ENCODE measurements around the gene UNC13A.

Gene UNC13A

GRCh38 chr19:17624314-17624991 is 63.7 kb downstream of the UNC13A start:
- DNase-seq, result no peak

- no peak for DNase-seq
These were observed 64.8 kb downstream of the UNC13A start for GRCh38 chr19:17623224-17623935.

- DNase-seq, result no peak
These were observed 67.5 kb downstream of the UNC13A start for GRCh38 chr19:17620696-17621095.

GRCh38 chr19:17618936-17619335 is 69.2 kb downstream of the UNC13A start:
- DNase-seq, result no peak

GRCh38 chr19:17618281-17618903 is 69.8 kb downstream of the UNC13A start:
- no peak for DNase-seq

DNA sequence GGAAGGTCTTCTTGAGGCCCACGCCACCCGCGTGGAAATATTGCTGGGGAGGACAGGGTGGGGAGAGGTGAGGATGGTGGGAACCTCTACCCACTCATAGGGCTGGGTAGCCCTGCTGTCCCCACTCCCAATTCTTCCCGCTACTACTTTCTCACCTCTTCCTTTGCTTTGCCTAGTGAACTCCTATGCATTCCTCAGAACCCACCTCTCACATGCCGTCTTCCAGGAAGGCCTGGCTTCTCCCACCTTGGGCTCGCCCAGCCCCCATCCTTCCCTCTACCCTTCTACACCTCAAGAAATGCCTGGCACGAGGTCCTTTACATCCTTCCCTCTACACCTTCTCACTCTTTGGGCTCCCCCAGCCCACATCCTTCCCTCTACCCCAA is 70.4 kb downstream of the UNC13A start:
- no peak for DNase-seq

GRCh38 chr19:17616961-17617806 is 71.0 kb downstream of the UNC13A start:
- no peak for DNase-seq

DNA sequence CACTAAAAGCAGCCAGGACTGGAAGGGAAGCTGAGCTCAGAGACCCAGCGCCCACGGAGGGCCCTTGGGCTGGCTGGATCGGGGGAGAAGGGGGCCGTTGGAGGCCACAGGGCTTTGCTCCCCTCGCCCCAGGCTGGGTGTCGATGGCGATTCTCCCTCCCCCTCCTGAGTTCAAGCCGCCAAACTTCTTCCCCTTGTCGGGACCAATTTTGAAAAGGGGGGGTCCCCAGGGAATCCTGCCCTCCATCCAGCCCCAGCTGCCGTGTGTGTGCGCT is 71.5 kb downstream of the UNC13A start:
- DNase-seq, result no peak

- DNase-seq, result no peak
These were observed 72.1 kb downstream of the UNC13A start for GRCh38 chr19:17615889-17616685.

- DNase-seq, result no peak
These were observed 73.7 kb downstream of the UNC13A start for GRCh38 chr19:17614476-17614875.

DNA sequence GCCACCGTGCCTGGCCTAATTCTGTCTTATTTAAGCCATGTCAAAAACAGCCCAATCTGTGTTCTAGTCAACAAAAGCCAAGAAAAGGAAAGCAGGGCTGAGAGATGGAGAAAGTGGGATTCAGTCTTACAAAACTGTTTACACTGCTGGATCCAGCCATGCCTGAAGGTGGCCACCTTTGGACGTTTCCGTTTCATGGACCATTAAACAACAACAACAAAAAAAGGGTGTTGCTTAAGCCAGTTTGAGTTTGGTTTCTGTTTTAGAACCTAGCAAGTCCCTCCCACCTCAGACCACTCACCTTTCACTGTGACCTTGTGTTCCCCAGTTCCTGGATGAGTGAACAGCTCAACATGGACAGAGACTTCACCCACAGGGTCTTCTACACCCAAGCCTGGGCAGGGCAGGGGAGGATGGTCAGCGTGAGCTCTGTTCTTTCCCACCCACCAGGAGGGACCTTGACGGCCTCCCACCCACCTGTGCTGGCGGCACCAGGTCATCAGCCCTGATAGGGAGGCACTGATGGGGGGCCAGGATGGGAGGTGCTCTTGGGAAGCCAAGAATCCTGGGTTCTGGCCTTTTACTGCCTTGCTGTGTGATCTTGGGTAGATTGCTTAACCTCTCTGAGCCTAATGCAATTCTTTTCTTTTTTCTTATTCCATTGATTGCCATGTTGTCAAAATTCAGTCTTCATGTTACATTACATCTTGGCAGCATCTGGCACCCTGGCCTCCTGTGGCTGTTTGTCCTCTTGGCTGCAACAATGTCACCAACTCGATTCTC is 76.5 kb downstream of the UNC13A start:
- DNase-seq, result no peak

DNA sequence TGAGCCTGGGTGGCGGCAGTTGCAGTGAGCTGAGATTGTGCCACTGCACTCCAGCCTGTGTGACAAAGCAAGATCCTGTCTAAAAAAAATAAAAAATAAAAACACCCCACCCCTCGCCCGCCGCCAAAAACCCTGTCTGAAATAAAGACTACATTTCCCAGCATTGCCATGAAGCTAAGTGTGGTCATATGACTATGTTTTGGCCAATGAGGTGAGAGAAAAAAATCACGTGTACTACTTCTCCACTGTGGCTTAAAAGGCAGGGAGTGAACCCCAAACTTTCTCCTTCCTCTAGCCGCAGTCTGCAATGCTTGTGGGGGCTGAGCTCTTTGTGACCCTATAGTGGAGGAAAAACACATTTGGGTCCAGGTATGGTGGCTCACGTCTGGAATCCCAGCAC is 77.8 kb downstream of the UNC13A start:
- DNase-seq, result no peak

DNA sequence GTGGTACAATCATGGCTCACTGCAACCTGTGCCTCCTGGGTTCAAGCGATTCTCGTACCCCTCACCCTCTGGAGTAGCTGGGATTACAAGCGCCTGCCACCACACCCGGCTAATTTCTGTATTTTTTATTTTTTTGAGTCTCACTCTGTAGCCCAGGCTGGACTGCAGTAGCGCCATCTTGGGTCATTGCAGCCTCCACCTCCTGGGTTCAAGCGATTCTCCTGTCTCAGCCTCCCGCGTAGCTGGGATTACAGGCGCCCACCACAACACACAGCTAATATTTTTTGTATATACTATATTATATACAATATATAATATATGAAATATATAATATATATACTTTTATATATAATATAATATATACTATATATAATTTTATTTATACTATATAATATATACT is 80.2 kb downstream of the UNC13A start:
- no peak for DNase-seq

DNA sequence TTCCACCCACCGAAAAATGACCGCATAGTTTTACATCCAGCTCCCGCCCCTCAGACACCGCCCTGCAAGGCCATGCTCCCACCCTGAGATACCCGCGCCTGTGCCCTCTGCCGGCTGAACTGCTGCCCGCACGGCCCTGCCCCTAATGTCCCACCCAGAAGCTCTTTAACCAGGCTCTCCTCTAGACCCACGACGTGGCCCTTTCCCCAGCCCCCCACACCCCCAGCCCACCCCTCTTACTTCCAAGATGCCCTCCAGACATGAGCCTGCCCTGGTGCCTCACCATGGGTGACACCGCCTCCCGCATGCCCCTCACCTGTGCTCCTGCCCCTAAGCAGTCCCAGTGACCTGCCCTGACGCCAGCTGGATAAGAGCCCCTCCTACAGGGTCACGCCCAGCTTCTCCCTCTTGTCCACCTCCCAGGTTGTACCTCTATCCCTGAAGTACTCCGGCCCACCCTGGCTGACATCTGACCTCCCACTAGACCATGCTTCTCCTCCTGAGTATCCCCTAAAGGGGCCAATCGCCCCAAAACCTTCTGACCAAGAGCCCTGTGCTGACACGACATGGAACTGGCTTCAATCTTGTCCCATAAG is 81.5 kb downstream of the UNC13A start:
- DNase-seq, result no peak

DNA sequence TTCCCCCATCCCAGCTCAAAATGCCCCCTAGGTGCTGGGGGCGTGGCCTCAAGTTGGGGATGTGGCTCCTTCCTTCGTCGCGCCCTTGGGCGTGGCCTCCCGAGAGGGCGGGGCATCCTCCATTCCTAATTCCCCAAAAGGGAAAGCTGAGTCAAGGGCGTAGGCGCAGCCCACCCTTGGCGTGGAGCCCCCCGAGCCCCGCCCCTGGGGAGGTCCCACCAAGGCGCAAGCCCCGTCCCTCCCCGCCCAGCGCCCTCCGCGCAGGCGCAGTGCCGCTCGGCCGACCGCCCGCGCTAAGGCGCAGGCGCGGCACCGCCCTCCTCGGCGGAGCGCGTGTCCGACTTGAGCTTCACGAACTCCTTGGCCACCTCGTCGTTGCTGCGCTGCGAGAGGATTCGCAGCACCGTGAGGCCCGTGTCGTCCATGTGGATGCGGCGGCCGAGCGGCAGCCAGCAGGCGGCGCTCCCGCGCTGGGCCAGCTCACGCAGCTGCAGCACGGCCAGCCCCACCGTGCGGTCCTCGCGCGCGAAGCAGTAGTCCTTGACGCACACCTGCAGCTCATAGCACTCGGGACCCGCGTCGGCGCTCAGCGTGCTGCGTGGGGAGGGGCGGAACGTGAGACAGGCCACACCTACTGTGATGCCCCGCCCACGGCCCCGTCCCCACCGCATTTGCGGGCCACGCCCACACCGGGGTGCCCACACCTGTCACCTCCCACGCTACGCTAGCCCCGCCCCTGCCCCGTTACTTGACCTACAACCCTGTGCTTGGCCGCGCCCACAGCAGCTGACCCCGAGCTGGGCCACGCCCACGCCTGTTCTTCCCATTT is 82.2 kb downstream of the UNC13A start:
- no peak for DNase-seq

- no peak for DNase-seq
These were observed 83.0 kb downstream of the UNC13A start for GRCh38 chr19:17605117-17605516.

DNA sequence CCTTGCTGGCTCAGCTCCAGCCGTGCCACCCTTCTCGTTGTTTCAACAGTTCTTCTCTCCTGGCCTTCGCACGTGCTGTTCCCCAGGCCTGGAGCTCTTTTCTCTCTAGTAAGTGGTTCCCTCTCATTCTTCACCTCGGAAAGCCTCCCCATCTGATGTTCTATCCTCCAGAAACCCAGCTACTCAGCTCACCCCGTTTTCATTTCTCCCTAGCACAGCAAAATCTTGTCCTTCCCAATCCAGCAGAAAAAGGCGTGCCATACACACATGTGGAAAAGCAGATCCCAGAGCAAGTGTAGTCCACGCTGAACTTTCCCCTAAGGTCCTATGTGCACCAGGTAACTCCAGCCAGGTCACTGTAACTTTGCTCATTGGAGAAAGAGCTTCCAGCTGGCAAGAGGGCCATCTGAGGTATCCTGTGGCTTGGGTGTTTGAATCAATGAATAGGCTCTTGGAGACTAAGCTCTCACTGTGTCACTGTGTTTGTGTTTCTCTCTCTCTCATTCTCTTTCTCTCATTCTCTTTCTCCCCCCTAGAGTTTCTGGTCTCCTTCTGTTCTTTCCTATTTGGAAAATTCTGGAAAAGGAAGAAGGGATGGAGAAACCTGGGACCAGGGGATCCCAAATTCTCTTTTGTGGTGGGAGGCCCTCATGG is 83.7 kb downstream of the UNC13A start:
- no peak for DNase-seq

GRCh38 chr19:17602872-17603510 is 85.2 kb downstream of the UNC13A start:
- DNase-seq, result no peak

GRCh38 chr19:17602217-17602616 is 85.9 kb downstream of the UNC13A start:
- DNase-seq, result no peak
